MCF 10A (cell line): ENCODE measurements around the gene NAALADL2. TPM values are rescaled to one million over a fixed set of nuclear protein-coding genes. Genes with fewer than 3 reads are reported as not detected.

Experiments
- BruUV-seq: library from RNA; stranded (reverse); fragments of 400-500 nt; replicated peaks from 2 replicates; lab custom pipeline; 2021; lab: Mats Ljungman, UMichigan
- CTCF ChIA-PET: fragments of 300-600 bp; sonication (Branson Sonifier 250); formaldehyde crosslinking; extraction: SDS; loops from one replicate; lab custom pipeline; 2021; ENCODE audit warnings: antibody characterized with exemption, inconsistent platforms; lab: Yijun Ruan, JAX
- POLR2A ChIA-PET: fragments of 300-600, 350-650 bp; sonication (Branson Sonifier 250); formaldehyde crosslinking; extraction: SDS; loops from one replicate; lab custom pipeline; 2020; ENCODE audit warnings: antibody characterized with exemption, inconsistent platforms; lab: Yijun Ruan, JAX
- DNase-seq: peaks from one replicate; pipeline ENCODE4 v3.0.0-alpha.2; 2018; ENCODE audit not compliant: unreplicated experiment
- H3K27ac Mint-ChIP-seq: one replicate; pipeline ENCODE4 v1.8.0; 2022; ENCODE audit warnings: mild to moderate bottlenecking, low read depth, mixed read lengths; ENCODE audit not compliant: unreplicated experiment
- H3K27me3 Mint-ChIP-seq: one replicate; pipeline ENCODE4 v1.8.0; 2022; ENCODE audit warnings: mixed read lengths; ENCODE audit not compliant: insufficient read depth, unreplicated experiment
- H3K36me3 Mint-ChIP-seq: one replicate; pipeline ENCODE4 v1.8.0; 2022; ENCODE audit warnings: mild to moderate bottlenecking, moderate library complexity, mixed read lengths; ENCODE audit not compliant: insufficient read depth, unreplicated experiment
- H3K4me1 Mint-ChIP-seq: one replicate; pipeline ENCODE4 v1.8.0; 2022; ENCODE audit warnings: mixed read lengths; ENCODE audit not compliant: insufficient read depth, unreplicated experiment
- H3K4me3 Mint-ChIP-seq: one replicate; pipeline ENCODE4 v1.8.0; 2022; ENCODE audit warnings: mild to moderate bottlenecking, moderate library complexity, mixed read lengths; ENCODE audit not compliant: unreplicated experiment
- H3K9me3 Mint-ChIP-seq: one replicate; pipeline ENCODE4 v1.8.0; 2022; ENCODE audit warnings: mixed read lengths; ENCODE audit not compliant: unreplicated experiment
- CTCF ChIP-seq: fragments of 200-600 bp; IDR thresholded peaks from one replicate; pipeline ENCODE4 v1.8.0; 2022; ENCODE audit warnings: antibody characterized with exemption, mild to moderate bottlenecking; ENCODE audit not compliant: unreplicated experiment
- intact Hi-C: fragments of 100-400 bp; cut with micrococcal nuclease; formaldehyde crosslinking; loops from 2 replicates; pipeline ENCODE4 v1.14.1; 2022
- total RNA-seq: library from RNA; stranded (reverse); gene quantifications from 2 replicates; pipeline ENCODE4 v1.2.3, GENCODE V29; 2022

NAALADL2 gene
- total RNA-seq, 1 experiment from 2014 or later: 4.2 TPM

GRCh38 chr3:175070946-175071345 lies 211.8 kb downstream of the NAALADL2 start:
- CTCF ChIA-PET: no interaction called here
- BruUV-seq: no TSS peak
- Mint-ChIP-seq H3K36me3 (no peaks in the 10 kb centered on the region), H3K27me3 (no peaks in the 10 kb centered on the region), H3K4me3 (no peak overlapping the region), H3K9me3 (no peaks in the 10 kb centered on the region), H3K27ac (no peak overlapping the region), H3K4me1 (no peaks in the 10 kb centered on the region)
- POLR2A ChIA-PET: no interaction called here
- intact Hi-C loops: no loop called here
- TF ChIP-seq CTCF: no peak
- no peak for DNase-seq

- H3K36me3 Mint-ChIP-seq: no peaks in the 10 kb centered on the region
- no peaks in the 10 kb centered on the region for H3K9me3 Mint-ChIP-seq
- CTCF ChIA-PET: no interaction called here
- TF ChIP-seq CTCF: no peak
- H3K27me3 Mint-ChIP-seq: no peaks in the 10 kb centered on the region
- POLR2A ChIA-PET: no interaction called here
- peak; percentile 6 for DNase-seq
- H3K4me3 Mint-ChIP-seq: no peak overlapping the region
- BruUV-seq: no TSS peak
- intact Hi-C loops: no loop called here
- H3K4me1 Mint-ChIP-seq: no peaks in the 10 kb centered on the region
- no peak overlapping the region for H3K27ac Mint-ChIP-seq
Measured at GRCh38 chr3:175073219-175073905, 214.2 kb downstream of the NAALADL2 start.

GRCh38 chr3:175075269-175075668 lies 216.1 kb downstream of the NAALADL2 start:
- DNase-seq: peak; percentile 14
- Mint-ChIP-seq H3K4me3 (no peak overlapping the region), H3K9me3 (no peaks in the 10 kb centered on the region), H3K36me3 (no peaks in the 10 kb centered on the region), H3K4me1 (no peaks in the 10 kb centered on the region), H3K27ac (no peak overlapping the region), H3K27me3 (no peaks in the 10 kb centered on the region)
- ChIA-PET CTCF (interaction anchor here (1.1 kb wide), 1 partner anchor 308 kb away, joined by 3 read pairs; no protein-coding TSS in a partner anchor), POLR2A (interaction anchor here (0.7 kb wide), 1 partner anchor 14 kb away, joined by 3 read pairs; no protein-coding TSS in a partner anchor)
- TF ChIP-seq CTCF: no peak
- BruUV-seq: no TSS peak
- intact Hi-C loops: no loop called here

- ChIA-PET POLR2A (interaction anchor here (0.7 kb wide), 1 partner anchor 248 kb away, joined by 3 read pairs; no protein-coding TSS in a partner anchor), CTCF (interaction anchor here (0.6 to 1.0 kb wide), 3 partner anchors 44 to 653 kb away, joined by 3 to 4 read pairs (median 3); no protein-coding TSS in a partner anchor)
- Mint-ChIP-seq H3K27me3 (no peaks in the 10 kb centered on the region), H3K27ac (no peak overlapping the region), H3K4me3 (no peak overlapping the region), H3K4me1 (no peaks in the 10 kb centered on the region), H3K9me3 (no peaks in the 10 kb centered on the region), H3K36me3 (no peaks in the 10 kb centered on the region)
- TF ChIP-seq CTCF: no peak
- BruUV-seq: no TSS peak
- intact Hi-C loops: no loop called here
- DNase-seq: no peak
Measured at GRCh38 chr3:175077216-175077615, 218.1 kb downstream of the NAALADL2 start.
